Keratinocyte (primary cell): ENCODE measurements around the gene FAM24B. TPM values are rescaled to one million over a fixed set of nuclear protein-coding genes. Genes with fewer than 3 reads are reported as not detected.
A peak's percentile ranks its signal among the peaks of the same experiment; 100 is the strongest.

Experiments
- DNase-seq: peaks from one replicate; pipeline ENCODE4 v3.0.0-alpha.2; 2011; ENCODE audit warnings: low read depth, missing footprints, low spot score
- FAIRE-seq: peaks from 2 replicates; lab custom pipeline; 2011; peaks lifted over from hg19 to GRCh38; lab: Jason Lieb, UNC
- H2AFZ ChIP-seq: 2 replicates; pipeline ENCODE4 v1.6.0; 2012; ENCODE audit warnings: low read length, control low read depth, inconsistent platforms; ENCODE audit not compliant: control insufficient read depth
- H3K27ac ChIP-seq: 2 replicates; pipeline ENCODE4 v1.5.1; 2011; ENCODE audit warnings: low read length; ENCODE audit not compliant: control insufficient read depth, insufficient read depth
- H3K27me3 ChIP-seq: 3 replicates; pipeline ENCODE4 v1.6.0; 2011; ENCODE audit warnings: low read length; ENCODE audit not compliant: control insufficient read depth, insufficient read depth; ENCODE audit errors: extremely low read depth
- H3K36me3 ChIP-seq, 2 experiments: 2 replicates in 1 of 2; 3 replicates in 1 of 2; pipeline ENCODE4 v1.5.1; 2011; ENCODE audit warnings: low read length in 2 of 2, mild to moderate bottlenecking in 1 of 2; ENCODE audit not compliant: control insufficient read depth in 2 of 2, insufficient read depth in 2 of 2; ENCODE audit errors: extremely low read depth in 1 of 2
- H3K4me1 ChIP-seq: 3 replicates; pipeline ENCODE4 v1.5.1; 2011; ENCODE audit warnings: low read length; ENCODE audit not compliant: control insufficient read depth, insufficient read depth; ENCODE audit errors: extremely low read depth
- H3K4me2 ChIP-seq: 3 replicates; pipeline ENCODE4 v1.6.0; 2011; ENCODE audit warnings: low read depth, low read length; ENCODE audit not compliant: control insufficient read depth, insufficient read depth; ENCODE audit errors: extremely low read depth
- H3K4me3 ChIP-seq, 3 experiments: fragments of 200-600 bp in 1 of 3; sonication (generic) in 1 of 3; 2 replicates in 2 of 3; 3 replicates in 1 of 3; pipeline ENCODE4 v1.5.1; 2011 to 2016; ENCODE audit warnings: low read length in 3 of 3, mild to moderate bottlenecking in 3 of 3, control low read depth in 2 of 3, inconsistent platforms in 1 of 3, low read depth in 1 of 3, mixed read lengths in 1 of 3, mixed run types in 1 of 3, moderate library complexity in 1 of 3; ENCODE audit not compliant: control insufficient read depth in 2 of 3, insufficient read depth in 2 of 3; ENCODE audit errors: extremely low read depth in 1 of 3
- H3K79me2 ChIP-seq: 2 replicates; pipeline ENCODE4 v1.6.0; 2012; ENCODE audit warnings: low read length; ENCODE audit not compliant: control insufficient read depth, insufficient read depth
- H3K9ac ChIP-seq: 3 replicates; pipeline ENCODE4 v1.6.0; 2011; ENCODE audit warnings: low read length; ENCODE audit not compliant: control insufficient read depth, insufficient read depth; ENCODE audit errors: extremely low read depth
- H3K9me1 ChIP-seq: 3 replicates; pipeline ENCODE4 v1.6.0; 2011; ENCODE audit warnings: low read length; ENCODE audit not compliant: control insufficient read depth, insufficient read depth; ENCODE audit errors: extremely low read depth
- H3K9me3 ChIP-seq: 2 replicates; pipeline ENCODE4 v1.5.1; 2012; ENCODE audit warnings: low read depth, low read length; ENCODE audit not compliant: control insufficient read depth
- H4K20me1 ChIP-seq: 3 replicates; pipeline ENCODE4 v1.6.0; 2011; ENCODE audit warnings: low read length; ENCODE audit not compliant: control insufficient read depth, insufficient read depth; ENCODE audit errors: extremely low read depth
- EZH2 ChIP-seq: IDR thresholded peaks from one replicate; pipeline ENCODE4 v1.6.1; 2012; ENCODE audit warnings: inconsistent platforms, mild to moderate bottlenecking, low read length, moderate library complexity
- dilution Hi-C: fragments of 300-500 bp; cut with MboI; formaldehyde crosslinking; loops from one replicate; pipeline ENCODE4 v1.7.0; 2020; ENCODE audit warnings: low sequenced_read_pairs; ENCODE audit not compliant: extremely low pct_ligation_motif_present
- polyA plus RNA-seq, 5 experiments: library from polyadenylated mRNA; depleted of rRNA in 3 of 5; stranded (reverse) in 3 of 5; stranded (forward) in 1 of 5; unstranded in 1 of 5; fragments of >200 nt; gene quantifications; 1 replicate in 1 of 5; 2 replicates in 3 of 5; 3 replicates in 1 of 5; pipeline versions ENCODE4 v1.2.1 to v1.2.3, GENCODE V29; 2011 to 2012; ENCODE audit warnings: missing spikeins in 2 of 5, low read depth in 1 of 5, low replicate concordance in 1 of 5
- TF ChIP-seq, protein P1 (sequence below), 3 experiments: IDR thresholded peaks in 1 of 3; conservative IDR thresholded peaks in 1 of 3; optimal IDR thresholded peaks in 1 of 3; 2 replicates in 2 of 3; 3 replicates in 1 of 3; pipeline versions ENCODE3 to v1.5.1; 2011; ENCODE audit warnings: low read length in 3 of 3, mild to moderate bottlenecking in 3 of 3, moderate library complexity in 2 of 3, control low read depth in 1 of 3, inconsistent platforms in 1 of 3; ENCODE audit not compliant: insufficient read depth in 2 of 3; ENCODE audit errors: extremely low read depth in 1 of 3

FAM24B gene
- polyA plus RNA-seq, 1 donor (not counting 4 experiments of a cell fraction or from before 2014, with no cell fraction given) = 4.5 TPM

GRCh38 chr10:122894261-122894944 lies 15.0 kb upstream of the FAM24B start:
- Histone ChIP-seq H3K36me3 (no peaks in the 10 kb centered on the region), H3K9me3 (no peaks in the 10 kb centered on the region), H3K4me2 (no peak overlapping the region), H3K4me3 (no peak overlapping the region), H4K20me1 (no peaks in the 10 kb centered on the region), H3K9ac (no peak overlapping the region), H3K27ac (no peak overlapping the region), H3K79me2 (no peaks in the 10 kb centered on the region), H3K4me1 (no peaks in the 10 kb centered on the region), H2AFZ (no peak overlapping the region), H3K27me3 (no peaks in the 10 kb centered on the region), H3K9me1 (no peaks in the 10 kb centered on the region)
- dilution Hi-C loops = no loop called here
- FAIRE-seq (no peak), DNase-seq (no peak)
- TF ChIP-seq, protein P1, sequence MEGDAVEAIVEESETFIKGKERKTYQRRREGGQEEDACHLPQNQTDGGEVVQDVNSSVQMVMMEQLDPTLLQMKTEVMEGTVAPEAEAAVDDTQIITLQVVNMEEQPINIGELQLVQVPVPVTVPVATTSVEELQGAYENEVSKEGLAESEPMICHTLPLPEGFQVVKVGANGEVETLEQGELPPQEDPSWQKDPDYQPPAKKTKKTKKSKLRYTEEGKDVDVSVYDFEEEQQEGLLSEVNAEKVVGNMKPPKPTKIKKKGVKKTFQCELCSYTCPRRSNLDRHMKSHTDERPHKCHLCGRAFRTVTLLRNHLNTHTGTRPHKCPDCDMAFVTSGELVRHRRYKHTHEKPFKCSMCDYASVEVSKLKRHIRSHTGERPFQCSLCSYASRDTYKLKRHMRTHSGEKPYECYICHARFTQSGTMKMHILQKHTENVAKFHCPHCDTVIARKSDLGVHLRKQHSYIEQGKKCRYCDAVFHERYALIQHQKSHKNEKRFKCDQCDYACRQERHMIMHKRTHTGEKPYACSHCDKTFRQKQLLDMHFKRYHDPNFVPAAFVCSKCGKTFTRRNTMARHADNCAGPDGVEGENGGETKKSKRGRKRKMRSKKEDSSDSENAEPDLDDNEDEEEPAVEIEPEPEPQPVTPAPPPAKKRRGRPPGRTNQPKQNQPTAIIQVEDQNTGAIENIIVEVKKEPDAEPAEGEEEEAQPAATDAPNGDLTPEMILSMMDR (optimal IDR thresholded peaks at IDR 0.05 in 1 of 3, IDR thresholded peaks at IDR 0.05 in 1 of 3, conservative IDR thresholded peaks at IDR 0.05 in 1 of 3; ENCODE audit: extremely low read depth in 1 of 3, insufficient read depth in 2 of 3, low read length in 3 of 3) = no peak
- no peak for TF ChIP-seq EZH2

DNA sequence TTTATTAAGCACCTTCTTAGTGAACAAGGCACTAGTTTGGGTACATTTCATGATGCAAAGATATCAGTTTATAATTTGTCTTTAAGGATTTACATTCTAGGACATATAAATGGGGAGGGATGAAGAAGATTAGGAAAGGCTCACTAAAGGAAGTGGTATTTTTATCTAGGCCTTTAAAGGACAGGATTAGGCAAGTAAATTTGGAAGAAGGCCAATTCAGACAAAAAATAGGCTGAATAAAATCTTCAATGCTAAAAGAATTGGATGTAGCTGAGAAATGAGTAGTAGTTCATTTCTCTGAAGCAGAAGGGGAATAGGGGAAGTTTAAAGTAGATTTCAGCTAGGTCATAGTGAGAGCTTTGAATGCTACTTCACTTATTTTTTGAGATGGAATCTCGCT lies 4.8 kb upstream of the FAM24B start:
- Histone ChIP-seq H2AFZ (no peak overlapping the region), H3K27me3 (no peaks in the 10 kb centered on the region), H3K27ac (no peak overlapping the region), H3K4me3 (no peak overlapping the region), H3K9me1 (no peaks in the 10 kb centered on the region), H3K36me3 (no peaks in the 10 kb centered on the region), H3K9me3 (no peaks in the 10 kb centered on the region), H4K20me1 (no peaks in the 10 kb centered on the region), H3K79me2 (peaks cover 1% of the 10 kb centered on the region), H3K4me1 (peaks cover 11% of the 10 kb centered on the region), H3K9ac (no peak overlapping the region), H3K4me2 (peak overlapping the region; percentile 6)
- no peak for DNase-seq
- TF ChIP-seq, protein P1 (optimal IDR thresholded peaks at IDR 0.05 in 1 of 3, IDR thresholded peaks at IDR 0.05 in 1 of 3, conservative IDR thresholded peaks at IDR 0.05 in 1 of 3; ENCODE audit: extremely low read depth in 1 of 3, insufficient read depth in 2 of 3, low read length in 3 of 3) = no peak
- no peak for TF ChIP-seq EZH2
- dilution Hi-C loops = no loop called here
- FAIRE-seq = no peak
